LNCaP clone FGC (cell line): Measurements from ENCODE around the gene ABRACL.
A peak's percentile ranks its signal among the peaks of the same experiment; 100 is the strongest.
"Not testable (repeated sequence)": the region's sequence is repeated elsewhere in the genome, so short reads cannot be mapped to it uniquely, and the experiment has no call there.

Source experiments
- DNase-seq: peaks from one replicate; pipeline ENCODE4 v3.0.0-alpha.2; 2011; ENCODE audit warnings: low read depth
- H3K4me3 ChIP-seq: 2 replicates; pipeline ENCODE4 v1.5.1; 2011; ENCODE audit warnings: mild to moderate bottlenecking, low read depth, low read length, control low read depth
- CTCF ChIP-seq: IDR thresholded peaks from 2 replicates; pipeline ENCODE4 v1.5.1; 2012; ENCODE audit warnings: mild to moderate bottlenecking; ENCODE audit not compliant: control insufficient read depth, insufficient read depth; ENCODE audit errors: extremely low read depth

ABRACL gene

GRCh38 chr6:139044250-139044649, 15.7 kb downstream of the ABRACL start:
- no peak for TF ChIP-seq CTCF
- DNase-seq: no peak
- H3K4me3 ChIP-seq: no peak overlapping the region

GRCh38 chr6:139047677-139048076, 19.1 kb downstream of the ABRACL start:
- TF ChIP-seq CTCF: no peak
- no peak for DNase-seq
- no peak overlapping the region for H3K4me3 ChIP-seq

GRCh38 chr6:139048912-139049311, 20.4 kb downstream of the ABRACL start:
- not testable (repeated sequence) for H3K4me3 ChIP-seq, DNase-seq

- H3K4me3 ChIP-seq: not testable (repeated sequence)
Measured at GRCh38 chr6:139050131-139050769, 21.7 kb downstream of the ABRACL start.

GRCh38 chr6:139050770-139051313, 22.3 kb downstream of the ABRACL start:
- TF ChIP-seq CTCF: peak; percentile 25
- DNase-seq: no peak
- no peak overlapping the region for H3K4me3 ChIP-seq

More at GRCh38 chr6:139050131-139050769, 21.7 kb downstream of the ABRACL start:
- not testable (repeated sequence) for DNase-seq

- no peak overlapping the region for H3K4me3 ChIP-seq
- DNase-seq: no peak
- TF ChIP-seq CTCF: no peak
Measured at GRCh38 chr6:139051396-139052060, 23.0 kb downstream of the ABRACL start.

- TF ChIP-seq CTCF: no peak
- H3K4me3 ChIP-seq: no peak overlapping the region
- DNase-seq: no peak
Measured at GRCh38 chr6:139053382-139053781, 24.8 kb downstream of the ABRACL start.

- H3K4me3 ChIP-seq: no peak overlapping the region
- TF ChIP-seq CTCF: no peak
- DNase-seq: no peak
Measured at GRCh38 chr6:139054001-139054400, 25.5 kb downstream of the ABRACL start.
